HPDE6-E6E7 (cell line): ENCODE data around the gene DHX30.
"Not testable (repeated sequence)": the region's sequence is repeated elsewhere in the genome, so short reads cannot be mapped to it uniquely, and the experiment has no call there.

Source experiments
- DNase-seq: peaks from one replicate; pipeline ENCODE4 v3.0.0; 2011; ENCODE audit warnings: missing footprints; ENCODE audit errors: extremely low spot score

DHX30 gene

GRCh38 chr3:47877719-47878118 lies 74.8 kb downstream of the DHX30 start:
- DNase-seq = no peak

- no peak for DNase-seq
Measured at GRCh38 chr3:47882338-47882737, 79.4 kb downstream of the DHX30 start.

GRCh38 chr3:47884603-47885002 lies 81.7 kb downstream of the DHX30 start:
- DNase-seq = no peak

DNA sequence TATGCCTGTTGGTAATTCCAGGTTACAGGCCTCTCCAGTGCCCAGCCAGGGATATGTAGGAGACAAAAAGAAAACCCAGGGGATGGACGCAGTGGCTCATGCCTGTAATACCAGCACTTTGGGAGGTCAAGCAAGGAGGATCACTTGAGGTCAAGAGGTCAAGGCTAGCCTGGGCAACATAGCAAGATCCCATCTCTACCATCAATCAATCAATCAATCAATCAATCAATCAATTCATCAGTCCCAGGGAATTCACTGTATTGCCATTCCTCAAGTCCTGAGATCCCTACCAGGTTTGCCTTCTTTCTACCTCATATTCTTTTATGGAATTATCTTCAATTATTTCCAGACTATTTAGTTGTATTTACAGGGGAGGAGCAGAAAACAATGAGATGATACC lies 82.2 kb downstream of the DHX30 start:
- no peak for DNase-seq

DNA sequence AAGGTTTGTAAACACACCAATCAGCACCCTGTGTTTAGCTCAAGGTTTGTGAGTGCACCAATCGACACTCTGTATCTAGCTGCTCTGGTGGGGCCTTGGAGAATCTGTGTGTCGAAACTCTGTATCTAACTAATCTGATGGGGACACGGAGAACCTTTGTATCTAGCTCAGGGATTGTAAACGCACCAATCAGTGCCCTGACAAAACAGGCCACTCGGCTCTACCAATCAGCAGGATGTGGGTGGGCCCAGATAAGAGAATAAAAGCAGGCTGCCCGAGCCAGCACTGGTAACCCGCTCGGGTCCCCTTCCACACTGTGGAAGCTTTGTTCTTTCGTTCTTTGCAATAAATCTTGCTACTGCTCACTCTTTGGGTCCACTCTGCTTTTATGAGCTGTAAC lies 85.1 kb downstream of the DHX30 start:
- DNase-seq = not testable (repeated sequence)

DNA sequence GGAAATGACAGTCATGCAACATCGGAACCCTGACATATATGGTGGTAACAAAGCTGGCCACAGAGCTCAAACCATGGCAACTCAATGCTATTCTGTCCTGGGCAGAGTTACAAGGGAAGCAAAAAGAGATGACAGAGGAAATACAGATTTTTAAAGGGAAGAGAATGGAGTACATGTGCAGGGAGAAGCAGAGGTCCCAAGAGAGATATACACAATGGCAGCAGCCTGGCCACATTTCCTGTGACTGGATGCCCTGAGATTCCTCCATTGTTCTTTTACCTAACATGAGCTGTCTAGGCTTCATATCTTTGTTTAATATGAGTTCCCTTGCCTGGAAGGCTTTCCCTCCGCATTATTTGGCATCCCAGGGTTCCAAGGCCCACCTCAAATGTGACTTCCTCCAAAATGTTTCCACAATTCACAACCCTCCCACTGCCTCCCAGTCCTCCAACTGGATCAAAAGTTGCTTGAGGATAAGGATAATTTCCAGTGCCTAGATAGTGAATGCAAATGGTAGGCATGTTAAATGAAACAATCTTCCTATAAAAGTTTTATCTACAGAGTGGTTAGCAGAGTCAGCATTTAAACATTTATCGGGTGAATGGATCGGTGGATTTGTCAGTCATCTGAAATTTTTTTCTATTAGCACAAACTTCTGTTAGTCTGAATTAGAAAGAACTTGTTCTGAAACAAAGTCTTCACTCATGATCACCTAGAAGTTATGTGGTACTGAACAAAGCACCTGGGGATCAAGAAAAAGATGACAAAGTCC lies 86.2 kb downstream of the DHX30 start:
- no peak for DNase-seq

GRCh38 chr3:47890126-47890827 lies 87.3 kb downstream of the DHX30 start:
- DNase-seq = no peak

- DNase-seq = no peak
Measured at GRCh38 chr3:47890828-47891612, 88.1 kb downstream of the DHX30 start.

DNA sequence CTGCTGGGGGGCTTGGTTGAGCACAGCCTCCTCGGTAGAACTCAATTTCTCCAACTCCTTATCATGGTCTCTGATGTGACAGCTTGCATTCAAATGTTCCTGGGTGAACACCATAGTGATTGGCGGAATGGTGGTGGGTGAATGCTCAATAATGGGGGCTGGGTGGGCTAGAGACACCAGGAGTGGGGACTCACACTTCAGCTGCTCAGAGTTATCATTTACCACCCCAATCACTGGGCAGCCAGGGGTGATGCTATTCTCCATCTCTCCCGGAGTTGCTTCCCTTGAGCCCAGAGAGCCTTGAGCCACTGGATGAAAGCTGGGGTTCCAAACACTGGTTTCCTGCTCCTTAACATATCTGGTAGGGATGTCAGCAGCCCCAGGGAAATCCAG lies 88.7 kb downstream of the DHX30 start:
- DNase-seq = no peak

- DNase-seq = no peak
Measured at GRCh38 chr3:47892286-47893040, 89.5 kb downstream of the DHX30 start.

GRCh38 chr3:47895241-47895640 lies 92.3 kb downstream of the DHX30 start:
- DNase-seq = no peak

- DNase-seq = no peak
Measured at GRCh38 chr3:47896736-47897135, 93.8 kb downstream of the DHX30 start.

- DNase-seq = no peak
Measured at GRCh38 chr3:47897954-47898353, 95.0 kb downstream of the DHX30 start.

DNA sequence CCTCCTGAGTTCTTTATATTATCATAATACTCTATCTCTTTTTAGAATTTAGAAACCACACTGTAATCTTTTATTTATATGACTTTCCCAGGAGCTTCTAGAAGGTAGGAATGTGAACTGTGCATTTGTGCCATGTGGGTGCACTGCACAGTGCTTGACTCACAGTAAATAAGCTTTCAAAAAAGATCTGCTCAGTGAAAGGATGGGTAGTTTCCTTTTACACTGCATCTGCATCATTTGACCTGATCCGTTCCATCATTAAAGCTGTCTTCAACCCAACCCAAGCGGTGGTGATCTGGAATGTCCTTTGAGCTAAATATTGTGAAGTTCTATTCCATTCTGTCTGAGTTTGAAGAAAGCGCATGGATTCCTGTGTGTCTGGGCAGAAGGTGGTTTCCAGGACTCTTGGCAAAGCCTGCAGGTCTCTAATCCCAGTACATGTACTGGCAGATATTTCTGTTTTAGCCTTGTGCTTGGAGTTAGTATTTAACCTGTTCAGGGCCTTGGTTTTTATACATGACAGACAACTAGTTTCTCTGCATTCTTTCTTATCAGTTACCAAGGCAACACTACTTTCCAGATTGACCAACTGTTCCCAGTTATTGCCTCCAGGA lies 96.7 kb downstream of the DHX30 start:
- DNase-seq = no peak
